Peyer's patch (tissue), 4 donors: Measurements from ENCODE around the gene DDX39A. TPM values are rescaled to one million over a fixed set of nuclear protein-coding genes. Genes with fewer than 3 reads are reported as not detected.
"Not testable (repeated sequence)": the region's sequence is repeated elsewhere in the genome, so short reads cannot be mapped to it uniquely, and the experiment has no call there.

Experiments
- DNase-seq, 3 donors: peaks; one replicate each; pipeline ENCODE4 v3.0.0-alpha.2; 2017 to 2019
- H3K27ac ChIP-seq, 4 donors: fragments of 200-600 bp; sonication (generic); one replicate each; pipeline ENCODE4 v1.5.1; 2016 to 2019
- H3K27me3 ChIP-seq, 2 donors: fragments of 200-600 bp; sonication (generic); one replicate each; pipeline ENCODE4 v1.5.1; 2019
- H3K36me3 ChIP-seq, 3 donors: fragments of 200-600 bp; sonication (generic); one replicate each; pipeline ENCODE4 v1.5.1; 2016 to 2019
- H3K4me1 ChIP-seq, 4 donors: fragments of 200-600 bp; sonication (generic); one replicate each; pipeline ENCODE4 v1.5.1; 2016 to 2019
- H3K4me3 ChIP-seq, 4 donors: fragments of 200-600 bp; sonication (generic); 1 replicate in 3 of 4; 2 replicates in 1 of 4; pipeline ENCODE4 v1.5.1; 2016 to 2019; ENCODE audit warnings: mild to moderate bottlenecking in 1 of 4
- H3K9me3 ChIP-seq, 4 donors: fragments of 200-600 bp; sonication (generic); one replicate each; pipeline ENCODE4 v1.5.1; 2016 to 2019; ENCODE audit warnings: mild to moderate bottlenecking in 1 of 4
- POLR2A ChIP-seq, 2 donors: fragments of 450-650 bp; IDR thresholded peaks; one replicate each; pipeline ENCODE4 v1.5.1; 2017; ENCODE audit warnings: antibody characterized with exemption in 2 of 2, mild to moderate bottlenecking in 2 of 2, moderate library complexity in 2 of 2
- total RNA-seq, 4 donors: library from RNA; depleted of rRNA; stranded (reverse); fragments of >200 nt; gene quantifications; one replicate each; pipeline ENCODE4 v1.1.0, GENCODE V29; 2016
- TF ChIP-seq, protein P1 (sequence below), 6 experiments: fragments of 450-650 bp in 4 of 6; fragments of 200-600 bp in 2 of 6; sonication (generic) in 1 of 6; IDR thresholded peaks; one replicate each; pipeline ENCODE4 v1.5.1; 2017 to 2019; ENCODE audit warnings: antibody characterized with exemption in 6 of 6, mild to moderate bottlenecking in 3 of 6, moderate library complexity in 1 of 6

Gene DDX39A
- total RNA-seq, 4 donors from 2014 or later, result 52.5 to 283 (median 115) TPM

GRCh38 chr19:14459703-14460102 lies 40.6 kb upstream of the DDX39A start:
- TF ChIP-seq POLR2A (IDR thresholded peaks at IDR 0.05), result no peak
- TF ChIP-seq, protein P1, sequence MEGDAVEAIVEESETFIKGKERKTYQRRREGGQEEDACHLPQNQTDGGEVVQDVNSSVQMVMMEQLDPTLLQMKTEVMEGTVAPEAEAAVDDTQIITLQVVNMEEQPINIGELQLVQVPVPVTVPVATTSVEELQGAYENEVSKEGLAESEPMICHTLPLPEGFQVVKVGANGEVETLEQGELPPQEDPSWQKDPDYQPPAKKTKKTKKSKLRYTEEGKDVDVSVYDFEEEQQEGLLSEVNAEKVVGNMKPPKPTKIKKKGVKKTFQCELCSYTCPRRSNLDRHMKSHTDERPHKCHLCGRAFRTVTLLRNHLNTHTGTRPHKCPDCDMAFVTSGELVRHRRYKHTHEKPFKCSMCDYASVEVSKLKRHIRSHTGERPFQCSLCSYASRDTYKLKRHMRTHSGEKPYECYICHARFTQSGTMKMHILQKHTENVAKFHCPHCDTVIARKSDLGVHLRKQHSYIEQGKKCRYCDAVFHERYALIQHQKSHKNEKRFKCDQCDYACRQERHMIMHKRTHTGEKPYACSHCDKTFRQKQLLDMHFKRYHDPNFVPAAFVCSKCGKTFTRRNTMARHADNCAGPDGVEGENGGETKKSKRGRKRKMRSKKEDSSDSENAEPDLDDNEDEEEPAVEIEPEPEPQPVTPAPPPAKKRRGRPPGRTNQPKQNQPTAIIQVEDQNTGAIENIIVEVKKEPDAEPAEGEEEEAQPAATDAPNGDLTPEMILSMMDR (IDR thresholded peaks at IDR 0.05), result no peak
- no peak for DNase-seq
- peaks cover 0 to 38% (median 0%) of the 10 kb centered on the region in 3 donors for H3K36me3 ChIP-seq

GRCh38 chr19:14452303-14452702 lies 33.2 kb upstream of the DDX39A start:
- not testable (repeated sequence) for H3K4me3 ChIP-seq, DNase-seq, H3K9me3 ChIP-seq, H3K27ac ChIP-seq, H3K27me3 ChIP-seq, H3K4me1 ChIP-seq
- peaks cover 0 to 71% (median 0%) of the 10 kb centered on the region in 3 donors for H3K36me3 ChIP-seq

More at GRCh38 chr19:14459703-14460102, 40.6 kb upstream of the DDX39A start:
- no peaks in the 10 kb centered on the region for H3K9me3 ChIP-seq
- no peak overlapping the region for H3K4me3 ChIP-seq
- H3K4me1 ChIP-seq, result no peaks in the 10 kb centered on the region
- no peaks in the 10 kb centered on the region for H3K27me3 ChIP-seq
- H3K27ac ChIP-seq, result no peak overlapping the region

GRCh38 chr19:14450876-14451275 lies 31.7 kb upstream of the DDX39A start:
- no peak overlapping the region for H3K4me3 ChIP-seq
- no peak for DNase-seq
- TF ChIP-seq, protein P1 (IDR thresholded peaks at IDR 0.05), result no peak
- H3K4me1 ChIP-seq, result no peaks in the 10 kb centered on the region
- H3K27me3 ChIP-seq, result no peaks in the 10 kb centered on the region
- no peak overlapping the region for H3K27ac ChIP-seq
- H3K9me3 ChIP-seq, result no peaks in the 10 kb centered on the region
- H3K36me3 ChIP-seq, result peaks cover 0 to 86% (median 0%) of the 10 kb centered on the region in 3 donors

DNA sequence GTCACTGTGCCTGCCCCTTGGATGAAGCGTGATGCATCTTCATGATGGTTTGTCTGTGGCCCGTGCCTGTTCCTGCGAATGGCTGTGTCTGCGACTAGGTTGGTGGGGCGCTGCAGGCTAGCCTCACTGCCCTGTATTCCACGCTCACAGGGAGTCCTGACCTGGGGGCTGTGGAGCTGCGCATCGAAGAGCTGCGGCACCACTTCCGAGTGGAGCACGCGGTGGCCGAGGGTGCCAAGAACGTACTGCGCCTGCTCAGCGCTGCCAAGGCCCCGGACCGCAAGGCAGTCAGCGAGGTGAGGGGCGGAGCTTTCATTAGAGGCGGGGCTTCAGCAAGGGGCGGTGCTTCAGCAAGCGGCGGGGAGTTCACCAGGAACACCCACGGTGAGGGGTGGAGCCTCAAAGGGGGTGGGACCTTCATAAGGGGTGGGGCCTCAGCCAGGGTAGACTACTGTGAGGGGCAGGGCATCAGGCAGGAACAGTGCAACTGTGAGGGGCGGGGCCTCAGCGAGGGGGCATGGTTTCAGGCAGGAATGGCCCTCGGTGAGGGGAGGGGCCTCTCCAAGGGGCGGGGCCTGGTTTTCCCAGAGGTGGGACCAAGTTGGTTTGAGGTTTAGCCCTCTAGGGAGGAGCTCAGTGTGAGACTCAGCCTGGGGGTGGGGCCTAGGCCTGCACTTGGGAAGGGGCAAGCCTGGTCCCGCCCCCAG lies 31.2 kb upstream of the DDX39A start:
- TF ChIP-seq, protein P1 (IDR thresholded peaks at IDR 0.05), result no peak
- no peak for TF ChIP-seq POLR2A (IDR thresholded peaks at IDR 0.05)
- Histone ChIP-seq H3K9me3 (no peaks in the 10 kb centered on the region), H3K4me1 (no peaks in the 10 kb centered on the region), H3K27ac (no peak overlapping the region), H3K4me3 (no peak overlapping the region), H3K27me3 (no peaks in the 10 kb centered on the region), H3K36me3 (peaks cover 0 to 85% (median 0%) of the 10 kb centered on the region in 3 donors)
- DNase-seq, result no peak

DNA sequence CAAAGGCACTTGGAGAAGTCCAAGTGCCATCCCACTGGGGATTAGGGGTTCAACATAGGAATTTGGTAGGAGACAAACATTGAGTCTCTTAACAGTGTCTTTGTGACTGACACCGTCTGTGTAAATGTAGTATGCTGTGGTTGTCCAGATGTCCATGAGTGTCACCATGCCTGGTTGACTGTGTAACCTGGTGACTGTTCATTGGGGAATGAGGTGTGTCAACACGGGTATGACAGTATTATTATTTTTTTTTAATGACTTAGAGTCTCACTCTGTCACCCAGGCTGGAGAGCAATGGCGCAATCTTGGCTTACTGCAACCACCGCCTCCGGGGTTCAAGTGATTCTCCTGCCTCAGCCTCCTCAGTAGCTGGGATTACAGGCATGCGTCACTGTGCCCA lies 30.2 kb upstream of the DDX39A start:
- TF ChIP-seq POLR2A (IDR thresholded peaks at IDR 0.05), result no peak
- TF ChIP-seq, protein P1 (IDR thresholded peaks at IDR 0.05), result no peak
- Histone ChIP-seq H3K27ac (no peak overlapping the region), H3K36me3 (peaks cover 0 to 86% (median 0%) of the 10 kb centered on the region in 3 donors), H3K27me3 (no peaks in the 10 kb centered on the region), H3K9me3 (no peaks in the 10 kb centered on the region), H3K4me3 (no peak overlapping the region), H3K4me1 (no peaks in the 10 kb centered on the region)
- no peak for DNase-seq

GRCh38 chr19:14446336-14447036 lies 27.3 kb upstream of the DDX39A start:
- no peak for DNase-seq
- TF ChIP-seq, protein P1 (IDR thresholded peaks at IDR 0.05), result no peak
- no peak for TF ChIP-seq POLR2A (IDR thresholded peaks at IDR 0.05)
- no peak overlapping the region for H3K4me3 ChIP-seq
- H3K27ac ChIP-seq, result no peak overlapping the region
- H3K36me3 ChIP-seq, result peaks cover 0 to 92% (median 0%) of the 10 kb centered on the region in 3 donors
- peaks cover 0 to 1% (median 0%) of the 10 kb centered on the region in 4 donors for H3K4me1 ChIP-seq
- H3K27me3 ChIP-seq, result no peaks in the 10 kb centered on the region
- no peaks in the 10 kb centered on the region for H3K9me3 ChIP-seq
